CD4-positive, alpha-beta T cell (primary cell): ENCODE results near the gene LMTK3. TPM values are rescaled to one million over a fixed set of nuclear protein-coding genes. Genes with fewer than 3 reads are reported as not detected.

Source experiments
- ATAC-seq: fragments of 200-7000 bp; cut with Tn5 transposase; one replicate; pipeline ENCODE4 v1.10.0; 2022; ENCODE audit warnings: mild to moderate bottlenecking; ENCODE audit not compliant: poor library complexity
- CTCF ChIA-PET: fragments of 350-600 bp; sonication (Branson Sonifier 250); formaldehyde crosslinking; loops from one replicate; lab custom pipeline; 2021; ENCODE audit warnings: antibody characterized with exemption, inconsistent platforms; lab: Charles Lee
- POLR2A ChIA-PET: fragments of 350-600 bp; sonication (Branson Sonifier 250); formaldehyde crosslinking; loops from one replicate; lab custom pipeline; 2021; ENCODE audit warnings: antibody characterized with exemption, inconsistent platforms; lab: Charles Lee
- DNase-seq, 14 experiments: peaks; one replicate each; pipeline ENCODE4 v3.0.0-alpha.2; 2013 to 2020; ENCODE audit warnings: mixed read lengths in 2 of 14
- H3K27ac ChIP-seq, 2 donors: one replicate each; pipeline versions ENCODE4 v1.5.1 to v1.7.0; 2013; ENCODE audit warnings: low read length in 2 of 2, low read depth in 1 of 2, mild to moderate bottlenecking in 1 of 2
- H3K27me3 ChIP-seq, 2 experiments: 1 replicate in 1 of 2; 2 replicates in 1 of 2; pipeline versions ENCODE4 v1.6.1 to v1.7.0; 2013; ENCODE audit warnings: low read length in 2 of 2, control low read depth in 1 of 2, mild to moderate bottlenecking in 1 of 2, moderate library complexity in 1 of 2; ENCODE audit not compliant: insufficient read depth in 2 of 2, control insufficient read depth in 1 of 2
- H3K36me3 ChIP-seq: one replicate; pipeline ENCODE4 v1.6.1; 2013; ENCODE audit warnings: low read length, control low read depth; ENCODE audit not compliant: insufficient read depth
- H3K4me1 ChIP-seq: one replicate; pipeline ENCODE4 v1.6.1; 2013; ENCODE audit warnings: low read length, control low read depth; ENCODE audit not compliant: insufficient read depth
- H3K4me3 ChIP-seq: one replicate; pipeline ENCODE4 v1.5.1; 2013; ENCODE audit warnings: mild to moderate bottlenecking, low read length, moderate library complexity
- H3K9me3 ChIP-seq, 2 experiments: 1 replicate in 1 of 2; 2 replicates in 1 of 2; pipeline versions ENCODE4 v1.6.1 to v1.7.0; 2013; ENCODE audit warnings: low read length in 2 of 2, mild to moderate bottlenecking in 2 of 2, control low read depth in 1 of 2, moderate library complexity in 1 of 2; ENCODE audit not compliant: control insufficient read depth in 1 of 2, insufficient read depth in 1 of 2
- H3K27ac Mint-ChIP-seq: one replicate; pipeline ENCODE4 v1.8.0; 2020; ENCODE audit warnings: mixed read lengths
- H3K27me3 Mint-ChIP-seq: one replicate; pipeline ENCODE4 v1.8.0; 2021; ENCODE audit warnings: mixed read lengths
- H3K36me3 Mint-ChIP-seq: one replicate; pipeline ENCODE4 v1.8.0; 2021; ENCODE audit warnings: low read depth, mixed read lengths
- H3K4me1 Mint-ChIP-seq: one replicate; pipeline ENCODE4 v1.8.0; 2021; ENCODE audit warnings: low read depth, mixed read lengths
- H3K4me3 Mint-ChIP-seq: one replicate; pipeline ENCODE4 v1.8.0; 2020; ENCODE audit warnings: mild to moderate bottlenecking, mixed read lengths
- H3K9me3 Mint-ChIP-seq: one replicate; pipeline ENCODE4 v1.8.0; 2020; ENCODE audit warnings: mixed read lengths
- intact Hi-C, 2 experiments: fragments of 100-400 bp; cut with DNase I in 1 of 2; cut with micrococcal nuclease in 1 of 2; formaldehyde crosslinking; loops; one replicate each; pipeline versions ENCODE4 v1.15.1 to v1.9.0; 2023 to 2025; cut with DNase I, micrococcal nuclease
- total RNA-seq, 174 experiments: library from RNA in 2 of 174; stranded (reverse) in 2 of 174; gene quantifications; one replicate each; pipeline ENCODE4 v1.2.3 and lab custom pipeline; 2021 to 2026
- TF ChIP-seq, protein P1 (sequence below): fragments of 200-600 bp; IDR thresholded peaks from one replicate; pipeline ENCODE4 v1.8.0; 2022; ENCODE audit warnings: antibody characterized with exemption, mild to moderate bottlenecking

LMTK3 gene
- total RNA-seq, 2 experiments from 2014 or later, result 15.6 to 18.9 TPM

DNA sequence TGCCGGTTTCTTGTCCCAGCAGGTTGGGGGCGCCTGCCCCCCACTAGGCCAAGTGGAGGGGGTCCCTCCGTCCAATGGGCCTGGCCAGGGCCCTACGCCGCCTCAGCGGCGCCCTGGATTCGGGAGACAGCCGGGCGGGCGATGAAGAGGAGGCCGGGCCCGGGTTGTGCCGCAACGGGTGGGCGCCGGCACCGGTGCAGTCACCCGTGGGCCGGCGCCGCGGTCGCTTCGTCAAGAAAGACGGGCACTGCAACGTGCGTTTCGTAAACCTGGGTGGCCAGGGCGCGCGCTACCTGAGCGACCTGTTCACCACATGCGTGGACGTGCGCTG, 50.0 kb downstream of the LMTK3 start:
- H3K9me3 ChIP-seq, result no peaks in the 10 kb centered on the region
- H3K27me3 Mint-ChIP-seq, result no peaks in the 10 kb centered on the region
- H3K4me1 ChIP-seq, result no peaks in the 10 kb centered on the region
- DNase-seq (peak in 1 of 14 experiments; percentile 27), ATAC-seq (no peak)
- H3K27ac ChIP-seq, result no peak overlapping the region
- H3K27ac Mint-ChIP-seq, result no peak overlapping the region
- H3K36me3 Mint-ChIP-seq, result peaks cover 9% of the 10 kb centered on the region
- no peaks in the 10 kb centered on the region for H3K9me3 Mint-ChIP-seq
- H3K4me3 ChIP-seq, result no peak overlapping the region
- TF ChIP-seq, protein P1, sequence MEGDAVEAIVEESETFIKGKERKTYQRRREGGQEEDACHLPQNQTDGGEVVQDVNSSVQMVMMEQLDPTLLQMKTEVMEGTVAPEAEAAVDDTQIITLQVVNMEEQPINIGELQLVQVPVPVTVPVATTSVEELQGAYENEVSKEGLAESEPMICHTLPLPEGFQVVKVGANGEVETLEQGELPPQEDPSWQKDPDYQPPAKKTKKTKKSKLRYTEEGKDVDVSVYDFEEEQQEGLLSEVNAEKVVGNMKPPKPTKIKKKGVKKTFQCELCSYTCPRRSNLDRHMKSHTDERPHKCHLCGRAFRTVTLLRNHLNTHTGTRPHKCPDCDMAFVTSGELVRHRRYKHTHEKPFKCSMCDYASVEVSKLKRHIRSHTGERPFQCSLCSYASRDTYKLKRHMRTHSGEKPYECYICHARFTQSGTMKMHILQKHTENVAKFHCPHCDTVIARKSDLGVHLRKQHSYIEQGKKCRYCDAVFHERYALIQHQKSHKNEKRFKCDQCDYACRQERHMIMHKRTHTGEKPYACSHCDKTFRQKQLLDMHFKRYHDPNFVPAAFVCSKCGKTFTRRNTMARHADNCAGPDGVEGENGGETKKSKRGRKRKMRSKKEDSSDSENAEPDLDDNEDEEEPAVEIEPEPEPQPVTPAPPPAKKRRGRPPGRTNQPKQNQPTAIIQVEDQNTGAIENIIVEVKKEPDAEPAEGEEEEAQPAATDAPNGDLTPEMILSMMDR, result no peak
- H3K4me3 Mint-ChIP-seq, result no peak overlapping the region
- ChIA-PET POLR2A (no interaction called here), CTCF (no interaction called here)
- H3K36me3 ChIP-seq, result peaks cover 9% of the 10 kb centered on the region
- H3K4me1 Mint-ChIP-seq, result no peaks in the 10 kb centered on the region
- no peaks in the 10 kb centered on the region for H3K27me3 ChIP-seq
- intact Hi-C loops, result no loop called here

GRCh38 chr19:48458016-48458415, 53.6 kb downstream of the LMTK3 start:
- TF ChIP-seq, protein P1, result no peak
- no peaks in the 10 kb centered on the region for H3K9me3 Mint-ChIP-seq
- no peak overlapping the region for H3K4me3 ChIP-seq
- H3K9me3 ChIP-seq, result no peaks in the 10 kb centered on the region
- intact Hi-C loops, result no loop called here
- no peak overlapping the region for H3K4me3 Mint-ChIP-seq
- no peaks in the 10 kb centered on the region for H3K4me1 ChIP-seq
- H3K27ac Mint-ChIP-seq, result no peak overlapping the region
- DNase-seq (no peak), ATAC-seq (no peak)
- H3K27me3 ChIP-seq, result no peaks in the 10 kb centered on the region
- H3K27me3 Mint-ChIP-seq, result no peaks in the 10 kb centered on the region
- no peak overlapping the region for H3K27ac ChIP-seq
- H3K4me1 Mint-ChIP-seq, result peaks cover 5% of the 10 kb centered on the region
- CTCF ChIA-PET, result no interaction called here
- peaks cover 29% of the 10 kb centered on the region for H3K36me3 Mint-ChIP-seq
- POLR2A ChIA-PET, result no interaction called here
- peaks cover 37% of the 10 kb centered on the region for H3K36me3 ChIP-seq

GRCh38 chr19:48456864-48457263, 54.8 kb downstream of the LMTK3 start:
- Mint-ChIP-seq H3K36me3 (peaks cover 36% of the 10 kb centered on the region), H3K9me3 (no peaks in the 10 kb centered on the region), H3K27ac (no peak overlapping the region), H3K27me3 (no peaks in the 10 kb centered on the region), H3K4me3 (no peak overlapping the region), H3K4me1 (peaks cover 5% of the 10 kb centered on the region)
- no peaks in the 10 kb centered on the region for H3K4me1 ChIP-seq
- no peaks in the 10 kb centered on the region for H3K27me3 ChIP-seq
- POLR2A ChIA-PET, result no interaction called here
- intact Hi-C loops, result no loop called here
- H3K4me3 ChIP-seq, result no peak overlapping the region
- DNase-seq, result no peak
- no peak overlapping the region for H3K27ac ChIP-seq
- TF ChIP-seq, protein P1, result no peak
- H3K9me3 ChIP-seq, result no peaks in the 10 kb centered on the region
- CTCF ChIA-PET, result no interaction called here
- H3K36me3 ChIP-seq, result peaks cover 47% of the 10 kb centered on the region
- no peak for ATAC-seq
